Stimulated activated naive CD8-positive, alpha-beta T cell treated with anti-CD3 and anti-CD28 coated beads, Interleukin-15, amount 100 ng/mL, for 72 hours (primary cell): ENCODE data around the gene ZNF362.
A peak's percentile ranks its signal among the peaks of the same experiment; 100 is the strongest.

Experiments used
- ATAC-seq: fragments of 150-1000 bp; cut with Tn5 transposase; 2 replicates; pipeline ENCODE4 v1.10.0; 2021; ENCODE audit warnings: mild to moderate bottlenecking, moderate library complexity
- DNase-seq, 2 donors: peaks; one replicate each; pipeline ENCODE4 v3.0.0; 2021 to 2022
- H3K27ac Mint-ChIP-seq, 2 donors: one replicate each; pipeline ENCODE4 v1.8.0; 2022; ENCODE audit warnings: mild to moderate bottlenecking in 2 of 2, mixed read lengths in 2 of 2, moderate library complexity in 2 of 2
- H3K27me3 Mint-ChIP-seq: one replicate; pipeline ENCODE4 v1.8.0; 2022; ENCODE audit warnings: mixed read lengths
- H3K4me1 Mint-ChIP-seq: one replicate; pipeline ENCODE4 v1.8.0; 2022; ENCODE audit warnings: mild to moderate bottlenecking, mixed read lengths
- H3K4me3 Mint-ChIP-seq, 2 donors: one replicate each; pipeline ENCODE4 v1.8.0; 2022; ENCODE audit warnings: mild to moderate bottlenecking in 2 of 2, mixed read lengths in 2 of 2, moderate library complexity in 1 of 2
- H3K9me3 Mint-ChIP-seq, 2 donors: one replicate each; pipeline ENCODE4 v1.8.0; 2022; ENCODE audit warnings: mixed read lengths in 2 of 2

The ZNF362 gene

DNA sequence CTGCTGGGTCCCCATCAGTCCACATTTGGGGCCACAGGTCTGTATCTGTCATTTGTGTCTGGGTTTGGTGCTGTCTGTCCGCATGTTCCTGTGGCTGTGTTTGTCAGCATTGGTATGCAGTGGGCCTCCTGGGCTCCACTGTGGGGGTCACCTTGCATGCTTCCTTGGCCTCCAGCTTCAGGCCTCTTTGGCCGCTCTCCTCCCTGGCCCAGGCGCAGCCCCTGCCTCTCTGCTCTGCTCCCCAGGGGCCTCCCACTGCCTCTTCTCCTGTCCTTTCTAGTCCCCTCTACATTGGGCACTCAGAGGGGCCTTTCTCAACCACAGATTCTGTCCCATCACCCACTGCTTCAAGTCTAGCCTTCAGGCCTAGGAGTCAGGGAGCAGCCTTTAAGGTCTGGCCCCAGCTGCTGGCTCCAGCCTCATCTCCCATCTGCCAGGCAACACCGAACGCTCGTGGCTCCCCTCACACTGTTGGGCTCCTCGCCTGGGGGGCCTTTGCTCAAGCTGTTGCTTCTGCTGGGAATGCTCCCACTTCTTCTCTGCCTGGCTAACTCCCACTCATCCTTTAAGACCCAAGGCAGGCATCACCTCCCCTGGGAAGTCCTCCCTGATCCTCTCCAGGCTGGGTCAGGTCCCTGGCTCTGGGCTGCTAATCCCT, 14.6 kb downstream of the ZNF362 start:
- H3K27ac Mint-ChIP-seq, result peak overlapping the region; percentile 23 to 36
- H3K4me3 Mint-ChIP-seq, result no peak overlapping the region
- no peak for ATAC-seq
- DNase-seq, result no peak
- peaks cover 23% of the 10 kb centered on the region for H3K4me1 Mint-ChIP-seq
- no peaks in the 10 kb centered on the region for H3K9me3 Mint-ChIP-seq
- no peaks in the 10 kb centered on the region for H3K27me3 Mint-ChIP-seq

DNA sequence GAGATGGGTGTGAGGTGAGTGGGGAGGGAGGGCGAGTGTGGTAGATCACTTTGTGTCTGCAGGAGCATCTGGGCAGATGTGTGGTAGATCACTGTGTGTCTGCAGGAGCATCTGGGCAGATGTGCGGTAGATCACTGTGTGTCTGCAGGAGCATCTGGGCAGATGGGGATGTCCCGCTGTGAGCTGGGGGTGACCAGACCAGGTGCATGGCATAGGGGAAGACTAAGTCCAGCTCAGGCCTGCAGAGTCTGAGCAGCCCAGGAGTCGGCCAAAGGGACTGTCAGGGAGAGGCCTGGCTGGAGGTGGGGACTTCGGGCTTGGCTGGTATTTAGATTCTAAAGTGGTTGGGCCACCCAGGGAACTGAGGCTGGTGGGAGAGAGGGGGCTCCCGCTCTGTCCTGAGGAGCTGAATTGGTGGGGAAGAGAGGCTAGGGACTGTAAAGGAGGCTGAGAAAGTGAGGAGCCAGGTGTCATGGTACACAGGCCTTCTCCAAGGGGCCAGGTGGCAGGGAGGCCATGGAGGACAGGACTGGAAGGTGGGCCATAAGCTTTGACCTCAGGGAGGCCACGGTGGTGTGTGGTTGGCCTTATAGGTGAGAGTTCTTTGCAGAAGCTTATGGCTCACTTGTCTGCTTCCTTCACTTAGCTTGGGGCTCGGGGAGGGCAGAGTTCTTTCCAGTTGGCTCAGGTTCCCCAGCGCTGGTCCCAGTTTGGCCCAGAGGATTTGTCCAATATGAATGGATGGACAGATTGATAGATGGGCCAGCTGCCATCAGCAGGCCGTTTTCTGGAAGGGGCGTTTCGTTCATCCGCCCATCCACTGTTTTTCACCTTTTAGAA, 15.6 kb downstream of the ZNF362 start:
- no peaks in the 10 kb centered on the region for H3K27me3 Mint-ChIP-seq
- no peaks in the 10 kb centered on the region for H3K9me3 Mint-ChIP-seq
- peak overlapping the region in 1 of 2 donors; percentile 23 for H3K27ac Mint-ChIP-seq
- DNase-seq (no peak), ATAC-seq (no peak)
- H3K4me3 Mint-ChIP-seq, result no peak overlapping the region
- H3K4me1 Mint-ChIP-seq, result peaks cover 23% of the 10 kb centered on the region

DNA sequence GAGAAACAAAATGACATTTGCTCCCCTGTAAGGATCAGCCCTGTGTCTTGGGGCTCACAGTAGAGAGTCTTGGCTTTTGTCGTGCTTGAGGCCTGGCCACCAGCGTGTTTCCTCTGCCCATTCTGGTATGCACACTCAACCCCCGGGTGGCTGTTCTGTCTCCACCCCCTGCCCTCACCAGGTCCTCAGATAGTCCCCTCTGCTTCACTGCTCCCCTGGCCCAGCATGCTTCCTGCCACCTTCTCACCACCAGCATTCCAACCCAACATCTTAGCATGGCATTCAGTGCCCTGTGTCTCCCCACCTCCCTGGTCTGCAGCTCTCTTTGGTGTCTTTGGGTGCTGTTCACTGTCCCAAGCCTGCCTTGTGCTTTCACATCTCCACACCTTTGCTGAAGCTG, 16.2 kb downstream of the ZNF362 start:
- DNase-seq (no peak), ATAC-seq (no peak)
- H3K27ac Mint-ChIP-seq, result peak overlapping the region in 1 of 2 donors; percentile 36
- H3K4me1 Mint-ChIP-seq, result peaks cover 23% of the 10 kb centered on the region
- H3K27me3 Mint-ChIP-seq, result no peaks in the 10 kb centered on the region
- no peaks in the 10 kb centered on the region for H3K9me3 Mint-ChIP-seq
- no peak overlapping the region for H3K4me3 Mint-ChIP-seq

- peak overlapping the region in 1 of 2 donors; percentile 10 for H3K27ac Mint-ChIP-seq
- H3K9me3 Mint-ChIP-seq, result no peaks in the 10 kb centered on the region
- no peak for DNase-seq
- H3K4me3 Mint-ChIP-seq, result no peak overlapping the region
- H3K4me1 Mint-ChIP-seq, result peaks cover 23% of the 10 kb centered on the region
- no peaks in the 10 kb centered on the region for H3K27me3 Mint-ChIP-seq
- ATAC-seq, result no peak
These were observed 16.6 kb downstream of the ZNF362 start for GRCh38 chr1:33272930-33273329.

DNA sequence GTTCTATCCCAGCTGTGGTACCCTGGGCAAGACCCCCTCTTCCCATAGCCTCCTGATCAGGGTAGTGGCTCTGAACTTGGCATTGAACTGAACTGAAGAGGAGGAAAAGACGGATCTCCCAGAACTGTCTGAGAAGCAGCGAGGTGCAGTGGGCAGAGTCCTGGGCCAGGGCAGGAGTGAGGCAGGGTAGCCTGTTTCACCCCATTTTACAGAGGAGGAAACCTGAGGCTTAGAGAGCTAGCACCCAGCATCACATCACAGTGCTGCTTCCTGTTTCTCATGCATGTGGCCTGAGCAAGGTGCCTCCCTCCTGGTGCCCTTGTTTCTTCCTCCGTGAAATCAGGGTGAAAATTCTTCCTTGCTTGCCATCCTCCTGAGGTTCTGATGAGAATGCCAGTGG, 17.1 kb downstream of the ZNF362 start:
- no peaks in the 10 kb centered on the region for H3K9me3 Mint-ChIP-seq
- peak overlapping the region; percentile 19 to 66 for H3K27ac Mint-ChIP-seq
- peaks cover 23% of the 10 kb centered on the region for H3K4me1 Mint-ChIP-seq
- ATAC-seq, result no peak
- DNase-seq, result no peak
- H3K4me3 Mint-ChIP-seq, result no peak overlapping the region
- H3K27me3 Mint-ChIP-seq, result no peaks in the 10 kb centered on the region

DNA sequence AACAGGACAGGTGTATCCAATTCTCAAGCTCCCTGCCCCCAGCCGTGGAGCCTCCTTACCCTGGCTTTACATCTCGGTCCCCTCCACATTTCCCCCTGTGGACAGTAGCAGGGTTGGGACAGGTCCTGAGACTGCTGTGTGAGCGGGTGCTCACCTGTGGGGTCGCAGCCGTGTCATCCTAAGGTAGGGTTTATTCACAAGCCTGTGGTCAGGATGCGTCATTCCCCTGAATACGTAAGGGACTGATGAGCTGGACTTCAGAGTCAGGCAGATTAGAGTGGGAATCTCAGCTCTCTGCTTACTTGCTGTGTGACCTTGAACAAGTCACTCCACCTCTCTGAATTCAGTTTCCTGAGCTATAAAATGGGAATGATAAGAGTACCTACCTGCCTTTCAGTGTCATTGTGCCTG, 17.7 kb downstream of the ZNF362 start:
- H3K27me3 Mint-ChIP-seq, result no peaks in the 10 kb centered on the region
- H3K4me1 Mint-ChIP-seq, result peaks cover 23% of the 10 kb centered on the region
- no peak overlapping the region for H3K27ac Mint-ChIP-seq
- no peaks in the 10 kb centered on the region for H3K9me3 Mint-ChIP-seq
- peak in 1 of 2 donors; percentile 4 for DNase-seq
- no peak for ATAC-seq
- H3K4me3 Mint-ChIP-seq, result no peak overlapping the region

DNA sequence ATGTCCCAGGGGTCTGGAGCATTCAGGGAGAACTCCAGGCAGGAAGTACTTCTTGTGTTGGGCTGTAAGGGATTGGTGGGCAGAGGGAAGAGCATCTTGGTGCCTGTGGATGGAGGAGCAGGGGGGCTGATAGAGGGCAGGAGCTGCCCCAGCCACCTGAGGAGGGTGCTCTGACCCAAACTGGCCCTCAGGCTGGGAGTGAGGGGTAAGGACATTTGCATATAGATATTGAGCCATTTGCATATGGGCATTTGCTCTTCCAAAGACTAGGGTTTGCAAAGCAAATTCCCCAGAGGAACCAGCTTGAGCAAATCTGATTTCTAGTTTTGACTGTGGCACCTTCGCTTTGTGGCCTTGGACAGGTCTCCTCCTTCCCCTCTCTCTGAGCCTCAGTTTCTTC, 18.2 kb downstream of the ZNF362 start:
- DNase-seq (no peak), ATAC-seq (no peak)
- Mint-ChIP-seq H3K4me3 (no peak overlapping the region), H3K4me1 (peaks cover 23% of the 10 kb centered on the region), H3K27me3 (no peaks in the 10 kb centered on the region), H3K27ac (no peak overlapping the region), H3K9me3 (no peaks in the 10 kb centered on the region)

- H3K4me1 Mint-ChIP-seq, result peaks cover 23% of the 10 kb centered on the region
- H3K4me3 Mint-ChIP-seq, result no peak overlapping the region
- H3K9me3 Mint-ChIP-seq, result no peaks in the 10 kb centered on the region
- DNase-seq, result no peak
- ATAC-seq, result no peak
- no peaks in the 10 kb centered on the region for H3K27me3 Mint-ChIP-seq
- H3K27ac Mint-ChIP-seq, result no peak overlapping the region
These were observed 18.9 kb downstream of the ZNF362 start for GRCh38 chr1:33275195-33275594.

DNA sequence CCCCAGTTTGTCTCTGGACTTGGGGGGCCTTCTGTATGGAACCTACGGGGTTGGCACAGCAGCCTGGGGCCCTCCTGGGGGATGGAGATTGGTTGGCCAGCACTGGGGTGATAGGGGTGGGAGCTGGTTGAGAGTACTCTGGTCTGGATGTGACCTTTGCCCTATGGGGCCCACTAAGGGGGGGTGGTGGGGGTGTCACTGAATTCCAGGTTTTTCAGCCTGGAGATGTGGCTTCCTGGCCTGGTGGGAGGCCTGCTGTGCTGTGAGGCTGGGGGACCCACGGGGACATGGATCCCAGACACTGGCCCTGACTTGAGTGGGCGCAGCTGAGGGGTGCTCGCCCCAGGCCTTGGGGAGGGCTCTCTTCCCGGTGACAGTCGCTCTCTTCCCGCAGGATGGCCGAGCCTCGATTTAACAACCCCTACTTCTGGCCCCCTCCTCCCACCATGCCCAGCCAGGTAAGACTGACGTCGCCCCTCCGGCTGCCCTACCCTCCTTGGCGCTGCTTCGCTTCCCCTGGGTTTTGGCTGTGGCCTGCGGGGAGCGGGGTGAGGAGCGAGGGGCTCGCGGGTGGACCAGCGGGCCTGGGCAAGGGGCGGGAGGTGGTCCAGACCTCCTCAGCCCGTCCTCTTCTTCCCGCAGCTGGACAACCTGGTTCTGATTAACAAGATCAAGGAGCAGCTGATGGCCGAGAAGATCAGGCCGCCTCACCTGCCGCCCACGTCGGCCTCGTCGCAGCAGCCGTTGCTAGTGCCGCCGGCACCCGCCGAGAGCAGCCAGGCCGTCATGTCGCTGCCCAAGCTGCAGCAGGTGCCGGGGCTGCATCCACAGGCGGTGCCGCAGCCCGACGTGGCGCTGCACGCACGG, 19.6 kb downstream of the ZNF362 start:
- Mint-ChIP-seq H3K4me3 (no peak overlapping the region), H3K27ac (no peak overlapping the region), H3K9me3 (no peaks in the 10 kb centered on the region), H3K27me3 (no peaks in the 10 kb centered on the region), H3K4me1 (peaks cover 23% of the 10 kb centered on the region)
- ATAC-seq (no peak), DNase-seq (no peak)

DNA sequence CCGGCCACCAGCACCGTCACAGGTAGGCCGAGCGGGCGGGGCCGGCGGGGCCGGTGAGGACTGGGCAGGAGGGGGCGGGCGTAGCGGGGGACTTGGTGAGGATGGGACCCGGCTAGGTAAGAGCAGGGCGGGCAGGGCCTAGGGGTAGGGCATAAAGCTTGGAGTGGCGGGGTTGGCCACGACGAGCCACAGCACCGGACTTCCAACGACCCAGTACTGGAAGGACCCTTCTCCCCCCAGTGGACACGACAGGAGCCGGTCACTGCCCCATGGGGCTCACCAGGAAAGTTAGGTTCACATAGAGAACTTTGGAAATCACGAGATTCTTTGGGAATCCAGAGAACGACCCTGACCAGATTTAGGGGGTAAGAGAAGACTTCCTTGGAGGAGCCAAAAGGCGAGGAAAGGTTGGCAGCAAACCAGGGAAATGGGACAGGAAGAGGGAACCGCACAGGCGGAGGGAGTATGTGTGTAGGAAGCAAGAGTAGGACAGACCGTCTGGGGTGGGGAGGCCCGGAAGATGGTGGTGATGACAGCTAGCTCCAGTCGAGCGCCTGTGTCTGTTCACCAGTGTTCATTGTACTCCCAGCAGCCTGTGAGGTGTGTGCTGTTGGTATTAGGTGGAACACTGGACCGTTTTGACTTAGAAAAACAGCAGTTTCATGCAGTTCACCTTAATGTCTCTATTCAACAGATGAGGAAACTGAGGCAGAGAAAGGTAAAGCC, 20.4 kb downstream of the ZNF362 start:
- no peaks in the 10 kb centered on the region for H3K27me3 Mint-ChIP-seq
- H3K27ac Mint-ChIP-seq, result no peak overlapping the region
- DNase-seq, result no peak
- H3K4me1 Mint-ChIP-seq, result peaks cover 21% of the 10 kb centered on the region
- ATAC-seq, result peak; percentile 48
- H3K9me3 Mint-ChIP-seq, result no peaks in the 10 kb centered on the region
- no peak overlapping the region for H3K4me3 Mint-ChIP-seq

DNA sequence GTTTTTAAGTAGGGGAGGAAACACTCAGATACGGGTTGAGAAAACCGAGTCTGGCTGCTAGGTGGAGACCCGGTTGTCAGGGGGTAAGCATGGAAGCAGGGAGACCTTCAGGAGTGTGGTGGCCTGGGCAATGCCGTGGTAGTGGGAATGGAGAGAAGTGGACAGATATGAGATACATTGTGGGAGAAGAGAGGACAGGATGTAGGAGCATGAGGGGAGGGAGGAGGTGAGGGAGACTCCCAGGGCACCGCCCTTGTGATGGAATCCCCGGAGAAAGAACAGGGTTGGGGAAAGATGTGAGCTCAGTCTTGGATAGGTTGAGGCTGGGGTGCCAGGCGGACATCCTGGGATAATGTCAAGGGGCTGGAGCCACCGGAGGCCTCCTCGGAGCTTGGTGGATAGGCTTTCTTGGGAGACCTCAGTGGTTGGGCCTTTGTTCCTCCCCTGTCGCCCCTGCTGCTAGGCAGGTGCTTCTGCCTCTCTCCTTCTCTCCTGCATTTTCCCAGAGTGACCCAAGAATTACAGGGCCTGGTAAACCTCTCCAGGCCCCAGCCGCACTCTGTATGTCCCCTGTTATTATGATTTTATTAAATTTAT, 21.3 kb downstream of the ZNF362 start:
- no peak for DNase-seq
- peaks cover 12% of the 10 kb centered on the region for H3K4me1 Mint-ChIP-seq
- H3K4me3 Mint-ChIP-seq, result no peak overlapping the region
- no peak for ATAC-seq
- no peaks in the 10 kb centered on the region for H3K9me3 Mint-ChIP-seq
- H3K27me3 Mint-ChIP-seq, result no peaks in the 10 kb centered on the region
- no peak overlapping the region for H3K27ac Mint-ChIP-seq

GRCh38 chr1:33280091-33280661, 23.9 kb downstream of the ZNF362 start:
- Mint-ChIP-seq H3K4me1 (no peaks in the 10 kb centered on the region), H3K9me3 (no peaks in the 10 kb centered on the region), H3K4me3 (no peak overlapping the region), H3K27ac (no peak overlapping the region), H3K27me3 (no peaks in the 10 kb centered on the region)
- peak; percentile 5 for ATAC-seq
- DNase-seq, result no peak

GRCh38 chr1:33281554-33282303, 25.4 kb downstream of the ZNF362 start:
- Mint-ChIP-seq H3K4me1 (no peaks in the 10 kb centered on the region), H3K4me3 (no peak overlapping the region), H3K27me3 (no peaks in the 10 kb centered on the region), H3K27ac (no peak overlapping the region), H3K9me3 (no peaks in the 10 kb centered on the region)
- DNase-seq, result no peak
- no peak for ATAC-seq

- no peak overlapping the region for H3K27ac Mint-ChIP-seq
- H3K4me1 Mint-ChIP-seq, result no peaks in the 10 kb centered on the region
- ATAC-seq (no peak), DNase-seq (no peak)
- H3K27me3 Mint-ChIP-seq, result no peaks in the 10 kb centered on the region
- no peak overlapping the region for H3K4me3 Mint-ChIP-seq
- H3K9me3 Mint-ChIP-seq, result no peaks in the 10 kb centered on the region
These were observed 26.5 kb downstream of the ZNF362 start for GRCh38 chr1:33282791-33283190.
